ENCODE results near the gene XXYLT1. TPM values are rescaled to one million over a fixed set of nuclear protein-coding genes. Genes with fewer than 3 reads are reported as not detected.

Gene XXYLT1
- total RNA-seq, 1 experiment from 2014 or later: 43.7 TPM

- no peaks in the 10 kb centered on the region for H3K36me3 ChIP-seq
Measured at GRCh38 chr3:195078891-195079440, 192.0 kb downstream of the XXYLT1 start.

GRCh38 chr3:195077611-195078540 is 193.1 kb downstream of the XXYLT1 start:
- Histone ChIP-seq H3K9me3 (no peaks in the 10 kb centered on the region), H3K4me3 (no peak overlapping the region), H3K36me3 (no peaks in the 10 kb centered on the region), H3K27me3 (no peaks in the 10 kb centered on the region)
- DNase-seq: no peak

More at GRCh38 chr3:195078891-195079440, 192.0 kb downstream of the XXYLT1 start:
- Histone ChIP-seq H3K9me3 (no peaks in the 10 kb centered on the region), H3K4me3 (no peak overlapping the region), H3K27me3 (no peaks in the 10 kb centered on the region)
- DNase-seq: no peak

GRCh38 chr3:195076981-195077610 is 193.9 kb downstream of the XXYLT1 start:
- Histone ChIP-seq H3K9me3 (no peaks in the 10 kb centered on the region), H3K4me3 (no peak overlapping the region), H3K36me3 (no peaks in the 10 kb centered on the region), H3K27me3 (no peaks in the 10 kb centered on the region)
- no peak for DNase-seq

- Histone ChIP-seq H3K9me3 (no peaks in the 10 kb centered on the region), H3K4me3 (no peak overlapping the region), H3K27me3 (no peaks in the 10 kb centered on the region), H3K36me3 (no peaks in the 10 kb centered on the region)
- no peak for DNase-seq
Measured at GRCh38 chr3:195075941-195076875, 194.8 kb downstream of the XXYLT1 start.

GRCh38 chr3:195075199-195075940 is 195.6 kb downstream of the XXYLT1 start:
- Histone ChIP-seq H3K4me3 (no peak overlapping the region), H3K9me3 (no peaks in the 10 kb centered on the region), H3K36me3 (no peaks in the 10 kb centered on the region), H3K27me3 (no peaks in the 10 kb centered on the region)
- peak; percentile 29 for DNase-seq

- Histone ChIP-seq H3K9me3 (no peaks in the 10 kb centered on the region), H3K27me3 (no peaks in the 10 kb centered on the region), H3K4me3 (no peak overlapping the region), H3K36me3 (peaks cover 5% of the 10 kb centered on the region; the same call in 1 of the 2 replicates)
- no peak for DNase-seq
Measured at GRCh38 chr3:195073866-195074860, 196.8 kb downstream of the XXYLT1 start.

GRCh38 chr3:195072916-195073564 is 197.9 kb downstream of the XXYLT1 start:
- Histone ChIP-seq H3K9me3 (no peaks in the 10 kb centered on the region), H3K4me3 (no peak overlapping the region), H3K27me3 (no peaks in the 10 kb centered on the region), H3K36me3 (peaks cover 9% of the 10 kb centered on the region; the same call in 1 of the 2 replicates)
- DNase-seq: no peak

GRCh38 chr3:195071916-195072820 is 198.8 kb downstream of the XXYLT1 start:
- no peak for DNase-seq
- no peaks in the 10 kb centered on the region for H3K27me3 ChIP-seq
- peaks cover 9% of the 10 kb centered on the region; the same call in 1 of the 2 replicates for H3K36me3 ChIP-seq
- no peaks in the 10 kb centered on the region for H3K9me3 ChIP-seq
- no peak overlapping the region for H3K4me3 ChIP-seq

- no peaks in the 10 kb centered on the region for H3K27me3 ChIP-seq
- H3K4me3 ChIP-seq: no peak overlapping the region
- H3K36me3 ChIP-seq: peaks cover 9% of the 10 kb centered on the region; the same call in 1 of the 2 replicates
- H3K9me3 ChIP-seq: no peaks in the 10 kb centered on the region
- DNase-seq: no peak
Measured at GRCh38 chr3:195071011-195071728, 199.8 kb downstream of the XXYLT1 start.

GRCh38 chr3:195070336-195070735 is 200.6 kb downstream of the XXYLT1 start:
- H3K36me3 ChIP-seq: peaks cover 9% of the 10 kb centered on the region; the same call in 1 of the 2 replicates
- H3K4me3 ChIP-seq: no peak overlapping the region
- no peaks in the 10 kb centered on the region for H3K9me3 ChIP-seq
- H3K27me3 ChIP-seq: no peaks in the 10 kb centered on the region
- DNase-seq: no peak

- no peak for DNase-seq
- H3K27me3 ChIP-seq: no peaks in the 10 kb centered on the region
Measured at GRCh38 chr3:195069501-195070251, 201.3 kb downstream of the XXYLT1 start.

More at GRCh38 chr3:195069501-195070251, 201.3 kb downstream of the XXYLT1 start:
- Histone ChIP-seq H3K9me3 (no peaks in the 10 kb centered on the region), H3K36me3 (peaks cover 9% of the 10 kb centered on the region; the same call in 1 of the 2 replicates), H3K4me3 (no peak overlapping the region)
